HG02588 (cell line): ENCODE measurements around the gene BABAM1.
A peak's percentile ranks its signal among the peaks of the same experiment; 100 is the strongest.
"Not testable (repeated sequence)": the region's sequence is repeated elsewhere in the genome, so short reads cannot be mapped to it uniquely, and the experiment has no call there.

Experiments
- ATAC-seq: cut with Tn5 transposase; IDR thresholded peaks from one replicate; pipeline ENCODE4 v1.9.1; 2021; ENCODE audit warnings: mild to moderate bottlenecking, moderate library complexity; ENCODE audit not compliant: unreplicated experiment

The BABAM1 gene

DNA sequence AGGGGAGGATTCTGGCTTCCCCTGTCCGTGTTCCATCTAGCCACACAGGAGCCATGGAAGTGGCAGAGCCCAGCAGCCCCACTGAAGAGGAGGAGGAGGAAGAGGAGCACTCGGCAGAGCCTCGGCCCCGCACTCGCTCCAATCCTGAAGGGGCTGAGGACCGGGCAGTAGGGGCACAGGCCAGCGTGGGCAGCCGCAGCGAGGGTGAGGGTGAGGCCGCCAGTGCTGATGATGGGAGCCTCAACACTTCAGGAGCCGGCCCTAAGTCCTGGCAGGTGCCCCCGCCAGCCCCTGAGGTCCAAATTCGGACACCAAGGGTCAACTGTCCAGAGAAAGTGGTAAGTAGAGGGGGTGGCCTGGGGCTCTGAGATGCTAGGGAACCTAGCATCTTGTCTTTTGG, 1.5 kb downstream of the BABAM1 start:
- ATAC-seq = no peak

DNA sequence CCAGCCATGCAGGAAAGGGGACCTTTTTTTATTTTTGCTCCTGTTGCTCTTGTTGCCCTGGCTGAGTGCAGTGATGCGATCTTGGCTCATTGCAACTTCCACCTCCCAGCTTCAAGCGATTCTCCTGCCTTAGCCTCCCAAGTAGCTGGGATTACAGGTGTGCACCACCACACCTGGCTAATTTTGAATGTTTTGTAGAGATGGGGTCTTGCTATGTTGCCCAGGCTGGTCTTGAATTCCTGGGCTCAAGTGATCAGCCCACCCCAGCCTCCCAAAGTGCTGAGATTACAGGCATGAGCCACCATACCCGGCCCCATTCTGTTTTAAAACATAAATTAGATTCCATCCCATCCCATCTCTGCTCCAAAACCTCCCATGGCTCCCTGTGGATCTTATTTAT, 7.6 kb downstream of the BABAM1 start:
- not testable (repeated sequence) for ATAC-seq

GRCh38 chr19:17275441-17276175, 8.4 kb downstream of the BABAM1 start:
- no peak for ATAC-seq

DNA sequence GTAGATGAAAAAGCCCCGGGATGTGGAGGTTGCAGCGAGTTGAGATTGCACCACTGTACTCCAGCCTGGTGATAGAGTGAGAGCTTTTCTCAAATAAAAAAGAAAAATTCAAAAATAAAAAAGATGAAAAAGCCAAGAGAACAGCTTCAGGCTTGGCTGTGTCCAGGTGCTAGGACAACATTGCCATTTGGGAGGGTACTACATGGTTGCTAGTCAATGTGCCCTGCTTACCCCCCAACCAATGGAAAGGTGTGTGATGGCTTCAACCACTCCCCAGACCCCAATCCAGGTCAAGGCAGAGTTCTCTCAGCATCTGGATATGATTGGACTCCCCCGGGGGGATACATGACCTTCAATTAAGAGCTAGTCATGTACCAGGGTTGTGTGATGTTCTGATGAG, 12.2 kb downstream of the BABAM1 start:
- ATAC-seq = no peak

- ATAC-seq = no peak
Observed at GRCh38 chr19:17281391-17282304, 14.4 kb downstream of the BABAM1 start, which contains the start of gene ANKLE1. TSS of gene ANKLE1 (plus strand) at chr19:17281901. CDS start at chr19:17281921, 20 bp downstream.

- ATAC-seq = peak; percentile 65
Observed at GRCh38 chr19:17282488-17283125, 15.4 kb downstream of the BABAM1 start.

- no peak for ATAC-seq
Observed at GRCh38 chr19:17283504-17283996, 16.3 kb downstream of the BABAM1 start.

DNA sequence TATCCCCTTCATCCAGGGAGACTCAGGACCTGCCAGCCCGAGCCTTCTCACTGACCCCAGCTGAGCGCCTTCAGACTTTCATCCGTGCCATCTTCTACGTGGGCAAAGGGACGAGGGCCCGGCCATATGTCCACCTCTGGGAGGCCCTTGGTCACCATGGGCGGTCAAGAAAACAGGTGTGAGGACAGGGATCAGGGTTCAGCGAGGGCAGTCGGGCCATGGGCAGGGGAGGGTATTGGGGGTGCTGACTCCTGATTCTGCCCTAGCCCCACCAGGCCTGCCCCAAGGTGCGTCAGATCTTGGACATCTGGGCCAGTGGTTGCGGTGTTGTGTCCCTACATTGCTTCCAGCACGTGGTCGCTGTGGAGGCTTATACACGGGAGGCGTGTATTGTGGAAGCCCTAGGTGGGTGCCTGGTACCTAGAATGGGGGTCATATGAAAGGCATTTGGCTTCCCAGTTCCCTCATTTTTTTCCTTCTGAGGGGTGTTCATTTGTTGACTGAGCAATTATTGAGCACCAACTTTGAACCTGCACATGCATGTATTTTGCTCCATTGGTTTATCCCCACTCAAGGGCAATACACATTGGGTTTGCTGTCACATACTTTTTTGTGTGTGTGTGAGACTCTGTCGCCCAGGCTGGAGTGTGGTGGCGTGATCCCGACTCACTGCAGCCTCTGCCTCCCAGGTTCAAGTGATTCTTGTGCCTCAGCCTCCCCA, 18.3 kb downstream of the BABAM1 start:
- no peak for ATAC-seq

DNA sequence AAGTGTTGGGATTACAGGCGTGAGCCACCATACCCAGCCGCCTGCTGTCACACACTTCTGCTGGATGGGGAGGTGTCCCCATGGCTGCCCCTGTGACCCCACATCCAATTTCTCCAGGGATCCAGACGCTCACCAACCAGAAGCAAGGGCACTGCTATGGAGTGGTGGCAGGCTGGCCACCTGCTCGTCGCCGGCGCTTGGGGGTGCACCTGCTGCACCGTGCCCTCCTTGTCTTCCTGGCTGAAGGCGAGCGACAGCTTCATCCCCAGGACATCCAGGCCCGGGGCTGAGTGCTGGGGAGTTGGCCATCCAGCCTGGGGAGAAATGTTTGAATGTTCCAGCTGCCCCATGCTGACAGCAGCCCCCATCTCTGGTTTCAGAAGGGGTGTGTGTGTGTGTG, 19.0 kb downstream of the BABAM1 start:
- ATAC-seq = no peak

DNA sequence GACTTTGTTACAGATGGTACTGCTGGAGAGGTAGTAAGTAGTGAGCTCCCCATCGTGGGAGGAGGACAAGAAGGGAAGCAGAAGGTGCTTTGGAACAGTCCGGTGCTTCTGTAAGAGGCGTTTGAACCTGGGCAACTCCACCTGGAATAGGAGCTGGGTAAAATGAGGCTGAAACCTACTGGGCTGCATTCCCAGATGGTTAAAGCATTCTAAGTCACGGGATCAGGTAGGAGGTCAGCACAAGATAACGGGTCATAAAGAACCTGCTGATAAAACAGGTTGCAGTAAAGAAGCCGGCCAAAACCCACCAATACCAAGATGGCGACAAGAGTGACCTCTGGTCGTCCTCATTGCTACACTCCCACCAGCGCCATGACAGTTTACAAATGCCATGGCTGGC, 19.5 kb downstream of the BABAM1 start:
- no peak for ATAC-seq

DNA sequence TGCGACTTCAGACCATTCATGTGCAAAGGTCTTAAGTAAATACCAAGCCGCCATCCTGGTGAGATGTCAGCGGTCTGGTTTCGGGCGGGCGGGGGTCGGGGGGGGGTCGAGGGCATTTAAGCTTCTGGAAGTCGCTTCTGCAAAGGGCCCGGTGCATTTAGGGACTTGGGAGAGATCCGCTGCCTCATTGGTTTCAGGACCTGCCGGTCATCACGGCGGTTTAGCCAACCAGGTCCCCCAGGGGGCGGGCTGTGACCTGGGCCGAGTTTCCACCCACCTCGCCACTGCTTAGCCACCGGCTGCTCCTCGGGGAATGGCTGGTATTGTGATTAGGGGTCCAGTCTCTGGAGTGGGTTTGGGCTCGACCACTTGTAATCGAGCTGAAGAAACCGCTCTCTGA, 22.2 kb downstream of the BABAM1 start:
- ATAC-seq = no peak

- ATAC-seq = peak; percentile 70
Observed at GRCh38 chr19:17292301-17293074, 25.2 kb downstream of the BABAM1 start.

DNA sequence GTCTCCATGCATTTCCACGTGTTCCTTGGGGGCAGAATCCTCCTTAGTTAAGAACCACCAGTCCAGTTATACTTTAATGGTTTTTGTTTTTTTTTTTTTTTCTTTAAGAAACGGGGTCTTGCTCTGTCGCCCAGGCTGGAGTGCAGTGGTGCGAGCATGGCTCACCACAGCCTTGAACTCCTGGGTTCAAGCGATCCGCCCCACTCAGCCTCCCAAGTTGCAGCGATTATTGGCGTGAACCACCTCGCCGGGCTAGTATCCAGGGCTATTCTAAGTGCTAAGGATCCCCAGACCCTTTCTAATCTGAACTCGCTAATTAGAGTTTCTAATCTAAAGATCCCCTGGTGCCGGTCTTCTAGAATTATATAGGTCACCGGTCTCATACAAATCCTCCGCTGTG, 26.4 kb downstream of the BABAM1 start:
- ATAC-seq = no peak

GRCh38 chr19:17294051-17294891, 27.0 kb downstream of the BABAM1 start:
- ATAC-seq = no peak

DNA sequence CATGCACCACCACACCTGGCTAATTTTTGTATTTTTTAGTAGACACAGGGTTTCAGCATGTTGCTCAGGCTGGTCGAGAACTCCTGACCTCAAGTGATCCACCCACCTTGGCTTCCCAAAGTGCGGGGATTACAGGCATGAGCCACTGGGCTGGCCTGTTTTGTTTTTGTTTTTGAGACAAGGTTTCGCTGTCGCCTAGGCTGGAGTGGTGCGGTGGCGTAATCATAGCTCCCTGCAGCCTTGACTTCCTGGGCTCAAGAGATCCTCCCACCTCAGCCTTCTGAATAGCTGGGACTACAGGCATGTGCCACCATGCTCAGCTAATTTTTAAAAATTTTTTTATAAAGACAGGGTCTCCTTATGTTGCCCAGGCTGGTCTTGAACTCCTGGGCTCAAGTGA, 28.3 kb downstream of the BABAM1 start:
- not testable (repeated sequence) for ATAC-seq

DNA sequence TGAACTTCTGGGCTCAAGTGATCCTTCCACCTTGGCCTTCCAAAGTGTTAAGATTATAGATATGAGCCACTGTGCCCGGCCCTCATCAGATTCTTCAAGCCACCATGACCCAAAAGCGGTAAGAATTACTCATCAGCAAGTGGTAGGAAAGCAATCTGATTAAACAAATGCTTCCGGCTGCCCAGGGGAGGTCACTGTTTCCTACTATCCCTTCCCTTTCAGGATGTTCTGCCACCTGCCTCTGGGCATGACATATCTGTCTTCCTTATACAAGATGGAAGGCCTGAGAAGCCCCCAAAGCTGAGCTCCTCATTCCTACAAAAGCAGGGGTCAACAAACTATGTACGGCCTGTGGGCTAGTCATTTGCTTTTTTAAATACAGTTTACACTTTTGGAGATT, 29.0 kb downstream of the BABAM1 start:
- no peak for ATAC-seq

DNA sequence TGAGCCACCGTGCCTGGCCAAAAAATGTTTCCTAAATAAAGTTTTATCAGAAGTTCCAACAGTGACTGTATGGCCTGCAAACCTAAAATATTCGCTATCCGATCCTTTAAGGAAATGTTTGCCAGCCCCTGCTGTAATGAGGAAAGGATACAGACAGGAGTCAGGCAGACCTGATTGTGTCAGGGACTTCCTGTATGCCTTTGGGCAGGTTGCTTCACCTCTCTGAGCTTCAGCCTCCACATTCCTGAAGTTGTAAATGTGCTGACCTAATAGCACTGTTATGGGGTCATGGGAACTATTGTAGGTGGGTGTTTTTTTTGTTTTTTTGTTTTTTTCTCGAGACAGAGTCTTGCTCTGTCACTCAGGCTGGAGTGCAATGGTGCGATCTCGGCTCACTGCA, 29.7 kb downstream of the BABAM1 start:
- ATAC-seq = no peak

DNA sequence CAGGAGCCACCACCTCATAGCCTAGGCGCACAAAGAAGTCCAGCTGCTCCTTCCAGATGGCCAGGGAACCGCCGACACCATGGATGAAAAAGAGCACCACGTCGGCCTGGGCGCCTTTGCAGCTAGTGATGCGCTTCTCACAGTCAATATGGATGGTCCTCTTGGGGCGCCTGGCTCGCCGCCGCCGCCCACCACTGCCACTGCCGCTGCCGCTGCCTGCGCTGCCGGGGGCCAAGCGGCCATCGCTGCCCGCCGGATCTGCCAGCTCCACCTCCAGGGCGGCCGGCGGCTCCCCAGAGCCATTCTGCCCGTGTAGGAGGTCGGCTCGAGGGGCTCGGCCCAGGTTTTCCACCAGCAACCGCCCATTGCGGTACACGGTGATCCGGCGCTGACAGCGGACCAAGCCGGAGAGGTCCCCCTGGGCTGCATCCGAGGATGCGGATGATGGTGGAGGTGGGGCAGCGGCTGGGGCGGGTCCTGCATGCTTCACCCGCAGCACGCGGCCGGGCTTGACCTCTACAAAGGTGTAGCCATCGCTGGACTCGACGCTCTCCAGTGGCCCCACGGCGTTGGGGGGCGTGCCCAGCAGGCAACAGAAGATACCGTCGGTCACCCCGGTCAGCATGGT, 33.9 kb downstream of the BABAM1 start:
- ATAC-seq = no peak
